NCI-H510A (cell line): ENCODE results near the gene TNIP3.
"Not testable (repeated sequence)": the region's sequence is repeated elsewhere in the genome, so short reads cannot be mapped to it uniquely, and the experiment has no call there.

Source experiments
- DNase-seq: peaks from one replicate; lab custom pipeline; 2025; lab: John Stamatoyannopoulos, UW

The TNIP3 gene, protein sequence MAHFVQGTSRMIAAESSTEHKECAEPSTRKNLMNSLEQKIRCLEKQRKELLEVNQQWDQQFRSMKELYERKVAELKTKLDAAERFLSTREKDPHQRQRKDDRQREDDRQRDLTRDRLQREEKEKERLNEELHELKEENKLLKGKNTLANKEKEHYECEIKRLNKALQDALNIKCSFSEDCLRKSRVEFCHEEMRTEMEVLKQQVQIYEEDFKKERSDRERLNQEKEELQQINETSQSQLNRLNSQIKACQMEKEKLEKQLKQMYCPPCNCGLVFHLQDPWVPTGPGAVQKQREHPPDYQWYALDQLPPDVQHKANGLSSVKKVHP

DNA sequence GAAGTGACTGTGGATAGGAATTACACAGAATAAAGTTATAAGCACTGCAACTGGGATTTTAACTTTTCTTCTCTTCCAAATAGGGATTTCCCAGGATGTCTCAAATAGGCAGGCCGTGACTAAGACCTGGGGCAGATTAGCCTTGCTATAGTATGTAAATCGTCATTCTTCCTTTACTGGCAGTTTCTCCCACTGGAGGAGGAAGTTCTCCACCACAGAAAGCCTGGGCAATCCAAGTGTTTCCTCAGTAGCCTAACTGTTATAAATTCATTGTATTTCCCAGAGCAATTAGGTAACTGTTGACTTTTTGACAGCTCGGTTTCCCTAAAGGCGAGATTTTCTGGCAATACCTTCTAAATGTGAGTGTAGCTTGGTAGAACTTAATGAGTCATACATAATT is at the start of gene TNIP3:
Gene TNIP3 (minus strand): TSS at position 31 of the 400 bp plus-strand sequence. CDS start 196 bp downstream, outside the sequence.
- no peak for DNase-seq

DNA sequence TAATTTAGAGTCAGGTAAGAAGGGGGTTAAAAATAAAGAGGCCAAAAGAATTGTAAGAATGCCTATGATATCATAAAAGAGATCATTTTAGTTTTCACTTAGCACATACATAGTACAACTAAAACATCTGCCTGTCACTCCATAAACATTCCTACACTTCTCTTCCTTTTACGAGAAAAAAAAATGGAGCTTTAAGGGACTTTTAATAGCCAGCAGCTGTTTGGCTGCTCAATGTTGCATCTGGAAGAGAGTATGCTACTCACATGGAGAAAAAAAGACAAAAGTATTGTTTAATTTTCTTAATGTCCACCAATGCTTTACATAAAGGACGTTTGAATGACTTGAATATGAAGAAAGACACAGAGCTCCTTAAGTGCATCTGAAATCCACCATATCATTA is 48.7 kb upstream of the TNIP3 start:
- DNase-seq: no peak

DNA sequence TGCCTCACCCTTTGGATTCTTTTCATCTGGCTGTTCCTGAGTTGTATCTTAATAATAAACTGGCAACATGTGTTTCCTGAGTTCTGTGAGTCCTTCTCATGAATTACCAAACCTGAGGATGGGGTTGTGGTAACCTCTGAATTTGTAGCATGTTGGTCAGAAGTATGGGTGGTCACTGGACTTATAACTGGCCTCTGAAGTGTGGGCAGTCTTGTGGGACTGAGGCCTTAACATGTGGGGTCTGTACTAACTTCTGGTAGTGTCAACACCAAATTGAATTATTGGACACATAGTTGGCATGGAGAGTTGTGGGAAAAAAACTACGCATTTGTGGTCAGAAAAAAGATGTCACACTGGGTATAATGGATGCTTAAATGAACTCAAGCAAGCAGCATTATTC is 45.0 kb upstream of the TNIP3 start:
- DNase-seq: no peak

DNA sequence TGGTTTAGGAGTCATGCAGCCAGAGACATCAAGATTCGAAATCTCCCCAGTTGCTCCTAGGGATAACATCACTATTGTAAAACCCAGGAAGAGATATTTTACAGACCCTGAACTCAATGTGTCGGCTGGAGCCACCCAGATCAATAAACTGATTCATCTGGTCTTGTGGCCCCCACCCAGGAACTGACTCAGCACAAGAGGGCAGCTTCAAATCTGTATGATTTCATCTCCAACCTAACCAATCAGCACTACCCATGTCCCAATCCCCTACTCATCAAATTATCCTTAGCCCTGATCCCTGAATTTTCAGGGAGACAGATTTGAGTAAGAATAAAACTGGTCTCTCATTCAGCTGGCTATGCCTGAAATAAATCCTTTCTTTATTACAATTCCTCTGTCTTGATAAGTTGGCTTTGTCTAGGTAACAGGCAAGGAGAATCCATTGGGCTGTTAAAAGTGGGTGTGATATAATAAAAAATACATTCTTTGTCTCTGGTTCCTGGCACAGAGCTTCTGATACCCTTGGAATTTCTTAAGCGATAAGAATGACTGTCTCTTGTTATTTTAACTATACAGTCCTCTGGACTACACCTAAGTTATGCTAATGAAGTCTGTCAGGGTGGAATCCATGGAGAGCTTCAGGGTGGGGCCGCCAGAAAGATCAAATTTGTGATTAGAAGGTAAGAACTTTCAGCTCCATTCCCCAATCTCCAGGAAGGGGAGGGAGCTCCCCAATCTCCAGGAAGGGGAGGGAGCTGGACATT is 44.3 kb upstream of the TNIP3 start:
- DNase-seq: no peak

DNA sequence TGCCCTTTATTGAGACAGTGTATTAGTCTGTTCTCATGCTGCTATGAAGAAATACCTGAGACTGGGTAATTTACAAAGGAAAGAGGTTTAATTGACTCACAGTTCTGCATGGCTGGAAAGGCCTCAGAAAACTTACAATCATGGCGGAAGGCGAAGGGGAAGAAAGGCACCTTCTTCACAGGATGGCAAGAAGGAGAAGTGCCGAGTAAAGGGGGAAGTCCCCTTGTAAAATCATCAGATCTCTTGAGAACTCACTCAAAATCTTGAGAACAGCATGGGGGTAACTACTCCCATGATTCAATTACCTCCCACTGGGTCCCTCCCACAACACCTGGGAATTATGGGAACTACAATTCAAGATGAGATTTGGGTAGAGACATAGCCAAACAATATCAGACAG is 41.7 kb upstream of the TNIP3 start:
- not testable (repeated sequence) for DNase-seq

DNA sequence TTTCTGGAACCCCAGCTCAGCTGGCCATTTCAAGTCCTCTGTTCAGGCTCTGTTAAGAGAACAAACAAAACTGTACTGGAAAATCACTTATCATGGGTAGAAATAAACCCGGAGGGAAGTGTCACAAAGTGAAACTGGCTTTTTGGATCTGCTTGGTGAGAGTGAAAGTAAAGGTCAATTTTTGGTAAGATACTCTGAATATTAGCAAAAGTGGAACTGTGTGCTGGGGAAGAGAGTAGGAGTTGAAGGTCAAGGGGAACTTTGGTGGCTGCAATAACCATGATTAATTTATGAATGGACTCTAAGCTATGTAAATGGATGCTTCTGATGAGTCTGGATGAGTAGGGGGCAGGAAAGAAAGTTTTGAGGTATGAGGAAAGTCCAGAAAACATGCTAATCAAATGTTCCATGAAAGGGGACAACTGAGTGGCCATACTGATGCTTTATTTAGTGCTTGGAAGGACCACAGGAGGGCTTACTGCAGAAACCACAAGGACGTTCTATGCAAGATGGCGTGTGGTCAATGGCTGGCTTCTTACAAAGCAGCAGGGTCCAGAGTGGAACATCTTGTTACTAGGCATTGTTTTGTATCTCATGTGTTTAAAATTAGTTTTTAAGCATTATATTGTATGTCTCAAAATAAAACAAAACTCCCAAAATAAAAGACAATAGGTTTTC is 36.8 kb upstream of the TNIP3 start:
- DNase-seq: no peak

DNA sequence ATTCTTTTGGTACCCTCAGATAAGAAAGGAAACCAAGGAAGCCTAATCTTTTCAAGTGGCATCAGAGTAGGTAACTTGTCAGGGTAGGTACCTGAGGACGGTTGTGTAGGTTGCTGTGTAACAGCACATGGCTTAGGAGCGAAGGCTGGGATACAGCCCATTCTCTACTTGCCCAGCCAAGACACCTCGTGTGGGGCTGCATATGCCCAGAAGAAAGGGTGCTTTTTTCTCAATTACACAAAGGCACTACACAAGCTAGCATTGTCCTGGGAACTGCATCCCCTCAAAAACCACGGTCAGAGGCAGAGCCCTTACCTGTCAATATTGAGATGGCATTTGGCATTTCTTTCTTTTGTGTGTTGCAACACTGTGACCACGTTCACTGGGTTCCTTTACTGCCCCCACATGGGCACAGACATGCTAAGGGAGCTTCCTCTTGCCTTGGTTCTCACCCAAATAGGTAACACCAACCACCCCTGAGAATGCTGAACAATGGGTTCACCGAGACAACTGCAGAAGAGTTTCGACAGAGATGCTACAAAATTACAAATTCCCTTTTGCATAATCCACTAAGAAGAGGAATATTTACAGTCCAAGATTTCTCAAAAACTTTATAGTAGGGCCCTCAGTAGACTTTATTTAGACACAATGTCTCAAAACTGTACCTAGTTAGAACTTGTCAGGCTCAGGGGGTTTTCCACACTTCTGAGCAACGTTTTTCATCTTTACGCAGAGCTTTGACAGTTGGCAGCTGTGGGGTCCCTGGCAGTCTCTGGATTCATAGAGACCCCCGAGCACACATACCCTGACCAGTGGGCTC is 35.8 kb upstream of the TNIP3 start:
- DNase-seq: no peak

DNA sequence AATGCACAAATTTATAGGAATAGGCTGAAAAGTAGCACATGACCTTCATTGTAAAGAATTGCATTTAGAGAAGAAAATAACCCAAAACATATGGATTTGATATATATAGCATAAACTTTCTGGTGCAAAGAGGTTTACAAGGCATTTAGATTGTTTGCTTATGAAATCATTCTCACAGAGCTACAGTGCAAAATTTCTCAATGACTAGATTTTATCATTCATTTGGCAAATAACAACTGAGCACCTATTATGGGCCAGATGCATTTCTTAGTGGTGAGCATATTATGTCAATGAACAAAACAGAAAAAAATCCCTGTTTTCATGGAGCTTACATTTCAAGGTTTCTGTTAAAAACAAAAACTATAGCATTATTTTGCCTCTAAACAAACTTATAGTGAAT is 34.1 kb upstream of the TNIP3 start:
- no peak for DNase-seq

DNA sequence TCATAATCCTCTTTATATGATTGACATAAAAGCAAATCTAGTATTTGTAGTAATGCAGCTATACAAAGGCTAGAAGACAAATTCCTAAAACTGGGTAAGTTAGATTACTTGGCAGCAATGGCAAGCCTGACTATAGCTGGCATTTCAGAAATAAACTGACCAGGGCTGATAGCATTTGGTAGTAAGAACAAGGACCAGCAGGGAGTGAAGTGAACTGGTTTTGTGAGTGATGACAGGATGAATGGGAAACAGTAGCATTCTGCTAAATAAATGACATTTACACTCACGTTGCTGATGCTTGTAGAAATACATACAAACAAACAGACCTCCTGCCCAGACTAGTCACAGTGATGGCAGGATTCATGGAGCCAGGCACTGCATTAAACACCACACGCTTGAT is 31.5 kb upstream of the TNIP3 start:
- no peak for DNase-seq

DNA sequence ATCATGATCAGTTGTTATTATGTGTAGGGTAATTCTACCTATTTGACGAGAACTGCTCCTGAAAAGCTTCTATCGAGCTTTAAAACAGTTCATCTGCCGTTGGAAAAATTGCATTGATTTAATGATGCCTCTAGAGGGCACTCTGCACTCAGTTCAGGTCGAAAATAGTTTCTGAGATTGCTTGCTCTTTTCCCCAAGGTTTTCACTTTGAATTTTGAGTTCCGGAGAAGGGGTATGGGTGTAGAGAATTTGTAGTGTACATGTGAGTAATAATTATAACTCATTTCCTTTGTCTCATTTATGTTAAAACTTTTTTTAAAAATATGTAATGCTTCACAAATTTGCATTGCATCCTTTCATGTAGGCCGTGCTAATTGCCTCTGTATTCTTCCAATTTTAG is 28.4 kb upstream of the TNIP3 start:
- DNase-seq: no peak

DNA sequence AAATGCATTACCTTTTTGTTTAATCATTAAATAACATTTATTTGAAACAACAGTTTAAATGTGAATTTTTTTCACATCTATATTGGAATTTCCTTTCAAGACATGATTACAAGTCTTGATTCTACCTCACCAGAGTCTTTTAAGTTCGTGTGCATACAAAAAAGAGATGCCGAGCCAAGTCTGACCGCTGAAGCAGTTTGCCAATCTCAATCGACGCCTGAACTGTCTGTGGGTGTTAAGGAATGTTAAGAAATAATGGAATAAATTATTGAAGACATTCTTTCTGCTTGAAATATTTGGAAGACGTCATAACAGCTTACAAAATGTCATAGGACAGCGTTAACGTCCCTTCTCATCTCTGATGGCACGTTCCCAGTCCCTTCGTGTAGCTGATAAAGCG is 27.9 kb upstream of the TNIP3 start:
- DNase-seq: no peak

DNA sequence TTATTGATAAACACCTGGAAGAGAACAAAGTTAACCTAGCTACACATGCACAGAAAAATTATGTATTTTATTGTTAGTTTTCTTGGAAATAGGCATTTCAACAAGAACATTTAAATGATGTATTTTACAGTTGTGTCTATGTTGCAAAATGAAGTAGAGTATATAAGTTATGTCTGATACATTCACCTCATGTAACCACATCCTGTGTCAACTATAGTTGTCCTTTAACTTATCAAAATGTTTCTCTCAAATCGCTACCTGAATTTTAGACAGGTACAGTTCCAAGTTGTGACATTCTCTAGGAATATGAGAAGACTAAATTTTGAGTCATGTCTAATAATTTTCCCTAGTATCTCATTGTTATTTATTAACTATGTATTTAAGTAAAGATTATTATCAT is 27.2 kb upstream of the TNIP3 start:
- DNase-seq: no peak

DNA sequence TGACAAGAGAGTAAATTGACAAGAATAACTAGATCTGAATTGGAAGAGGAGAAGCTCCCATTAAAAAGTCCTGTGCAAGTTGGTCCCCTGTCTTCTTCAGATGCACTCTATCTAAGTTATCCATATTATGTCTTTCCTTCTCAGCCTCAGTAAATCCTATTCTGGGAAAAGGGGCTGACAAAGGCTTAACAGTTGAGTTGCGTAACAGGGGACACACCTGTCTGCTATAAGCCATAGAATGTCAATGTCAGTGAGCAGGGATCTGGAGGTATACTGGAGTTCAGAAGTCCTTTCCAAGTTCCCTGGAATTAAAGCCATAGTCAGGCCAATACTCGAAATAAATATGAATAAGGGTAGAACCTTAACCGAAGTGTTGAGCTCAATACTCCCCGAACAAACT is 26.3 kb upstream of the TNIP3 start:
- DNase-seq: no peak

DNA sequence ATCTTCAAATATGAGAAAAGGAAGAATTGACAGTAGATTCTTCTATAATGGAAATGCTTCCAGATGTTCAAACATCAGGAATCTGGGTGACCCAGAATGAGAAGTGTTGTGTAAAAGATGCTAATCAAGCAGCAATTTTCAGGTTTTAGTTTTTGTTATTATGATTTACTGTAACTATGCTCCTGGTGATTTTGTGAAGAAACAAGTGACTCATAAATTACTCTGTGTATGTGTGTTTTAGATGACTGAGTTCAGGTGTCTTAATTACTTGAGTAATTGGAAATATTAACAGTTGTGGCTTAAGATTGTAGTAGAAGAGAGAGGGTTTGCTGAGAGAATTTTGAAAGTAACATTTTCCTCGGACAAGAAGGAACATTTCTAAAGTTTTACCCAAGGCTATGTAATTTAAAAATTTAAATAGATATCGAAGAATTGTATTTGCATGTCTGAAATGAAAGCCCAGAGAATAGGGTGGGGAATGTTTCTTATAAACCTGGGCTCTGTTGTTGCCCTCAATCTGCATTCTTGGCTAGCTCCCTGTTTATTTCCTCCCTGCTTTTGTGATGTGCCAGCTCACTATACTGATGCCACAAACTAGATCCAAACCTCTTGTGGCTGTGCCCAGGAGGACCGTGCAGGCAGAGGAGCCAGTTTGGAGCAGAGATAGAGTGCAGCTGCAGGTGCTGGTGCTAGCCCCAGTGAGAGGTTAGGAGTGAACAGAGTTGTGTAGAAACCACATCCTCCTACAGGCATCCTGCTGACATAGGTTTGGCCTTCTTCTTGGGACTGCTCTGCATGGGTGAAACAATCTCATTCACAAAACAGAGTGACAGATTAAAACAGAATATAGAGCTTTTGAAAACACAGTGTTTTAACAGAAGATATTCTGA is 25.4 kb upstream of the TNIP3 start:
- no peak for DNase-seq

DNA sequence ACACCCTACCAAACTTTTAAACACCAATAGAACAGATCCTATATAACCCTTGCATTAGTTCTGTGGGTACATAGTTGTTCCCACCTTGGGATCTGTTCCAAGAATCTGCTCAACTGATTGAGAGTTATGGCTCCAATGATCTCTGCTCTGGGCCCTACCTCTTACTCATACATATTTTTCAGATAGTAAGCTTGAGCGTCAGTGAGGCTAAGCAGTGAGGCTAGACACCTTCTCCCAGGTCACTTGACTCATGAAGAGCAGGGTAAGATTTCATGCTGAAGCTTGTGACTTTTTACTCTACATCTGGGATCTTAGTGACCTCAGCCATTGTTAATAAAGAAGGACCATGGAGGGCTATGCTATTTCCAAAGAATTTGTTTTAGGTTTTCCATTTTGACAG is 23.1 kb upstream of the TNIP3 start:
- DNase-seq: no peak

DNA sequence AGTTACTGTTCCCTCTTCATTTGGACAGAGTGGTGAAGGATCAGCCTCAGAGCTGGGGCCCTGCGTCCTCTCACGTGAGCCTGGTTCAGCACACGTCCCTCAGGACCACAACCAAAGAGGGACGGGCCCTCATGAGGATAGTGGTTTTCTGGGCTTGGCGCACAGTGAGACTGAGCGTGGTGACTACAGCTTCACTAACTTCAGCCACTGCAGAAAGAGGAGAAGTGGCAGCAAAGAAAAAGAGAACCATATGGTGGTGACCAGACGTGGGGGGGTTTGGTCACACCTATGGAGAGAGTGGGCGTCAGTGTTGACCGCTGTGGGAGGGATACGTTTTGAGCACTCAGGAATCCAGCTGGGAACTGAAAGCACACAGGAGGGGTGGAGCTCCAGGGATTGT is 21.8 kb upstream of the TNIP3 start:
- no peak for DNase-seq

DNA sequence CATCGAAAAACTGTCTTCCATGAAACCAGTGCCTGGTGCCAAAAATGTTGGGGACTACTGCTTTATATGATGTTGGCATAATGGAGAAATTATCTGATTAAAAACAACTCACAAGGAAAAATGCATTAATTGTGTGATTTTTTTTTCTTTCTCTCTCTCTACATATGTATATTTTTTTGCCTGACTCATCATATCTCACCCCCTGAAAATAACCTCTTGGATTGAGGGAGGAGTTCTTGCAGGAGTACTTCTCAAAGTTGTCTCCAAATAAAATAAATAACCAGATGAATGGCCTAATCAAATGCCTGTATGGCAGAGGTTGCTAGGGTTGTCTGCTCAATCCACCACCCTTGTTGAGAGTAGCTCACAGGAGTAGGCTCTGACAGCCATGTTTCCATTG is 19.9 kb upstream of the TNIP3 start:
- no peak for DNase-seq

DNA sequence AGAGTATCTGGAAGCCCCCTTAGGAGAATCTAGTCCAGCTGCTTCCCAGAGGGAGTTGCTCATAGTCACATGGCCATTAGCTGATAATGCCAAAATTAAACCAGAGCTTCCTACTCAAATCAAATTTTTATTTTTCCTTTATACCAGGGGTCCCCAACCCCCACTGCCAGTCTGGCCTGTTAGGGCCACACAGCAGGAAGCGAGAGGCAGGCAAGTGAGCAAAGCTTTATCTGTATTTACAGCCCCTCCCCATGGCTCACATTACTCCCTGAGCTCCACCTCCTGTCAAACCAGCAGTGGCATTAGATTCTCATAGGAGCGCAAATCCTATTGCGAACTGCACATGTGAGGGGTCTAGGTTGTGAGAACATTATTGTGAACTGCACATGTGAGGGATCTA is 19.2 kb upstream of the TNIP3 start:
- DNase-seq: no peak

DNA sequence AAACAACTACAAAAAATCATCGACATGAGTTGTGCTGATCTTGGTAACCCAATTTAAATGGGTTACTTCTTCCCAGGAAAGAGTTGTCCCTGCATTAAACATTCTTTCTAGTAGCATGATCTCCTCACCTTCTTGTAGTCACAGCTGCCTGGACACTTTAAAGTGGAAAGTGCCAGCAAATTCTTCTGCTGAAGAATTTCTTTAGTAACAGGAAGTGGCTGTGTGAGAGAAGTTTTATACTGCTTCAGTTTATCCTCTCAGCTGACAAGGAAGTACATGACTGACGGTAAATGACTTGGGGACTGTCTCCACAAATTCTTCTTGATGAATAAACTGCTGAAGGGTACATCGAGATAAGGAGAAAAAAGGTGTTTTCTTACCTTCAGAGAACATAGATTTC is 18.2 kb upstream of the TNIP3 start:
- DNase-seq: no peak

DNA sequence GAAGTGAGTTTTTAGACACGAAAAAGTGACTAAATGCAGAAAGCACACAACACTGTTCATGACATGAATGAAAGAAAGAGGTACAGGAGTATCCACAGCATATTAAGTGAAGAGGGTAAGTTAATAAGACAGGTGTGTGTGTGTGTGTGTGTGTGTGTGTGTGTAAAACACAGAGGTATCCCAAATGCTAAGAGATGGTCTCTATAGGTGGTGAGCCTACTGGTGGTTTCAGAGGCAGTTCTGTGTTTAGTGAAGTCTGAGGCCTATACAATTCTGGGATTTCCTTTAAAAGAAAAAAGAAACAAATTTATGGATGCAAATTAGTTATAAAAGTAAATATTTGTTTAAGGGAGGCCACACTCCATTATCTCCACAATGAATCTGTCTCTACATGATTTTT is 17.4 kb upstream of the TNIP3 start:
- DNase-seq: no peak

DNA sequence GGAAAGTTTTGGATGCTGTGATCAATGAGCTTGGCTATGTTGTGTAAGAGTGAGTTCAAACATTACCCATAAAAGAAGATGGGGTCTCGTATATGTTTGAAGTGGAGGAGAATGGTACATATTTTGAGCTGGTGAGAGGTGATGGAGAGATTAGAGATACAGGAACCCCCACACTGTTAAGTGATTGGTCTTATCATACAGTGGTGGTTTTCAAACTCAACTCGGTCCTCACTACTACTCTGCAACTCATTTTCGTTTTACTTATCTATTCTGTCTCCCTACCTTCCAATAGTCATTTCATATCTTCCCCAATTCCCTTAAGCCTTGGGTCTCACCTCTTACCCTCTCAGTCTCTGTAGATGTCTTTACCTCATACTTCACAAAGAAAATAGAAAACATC is 16.4 kb upstream of the TNIP3 start:
- no peak for DNase-seq
